Ovary (tissue), 9 donors: ENCODE data around the gene SERTAD4. TPM values are rescaled to one million over a fixed set of nuclear protein-coding genes. Genes with fewer than 3 reads are reported as not detected.
"Not testable (repeated sequence)": the region's sequence is repeated elsewhere in the genome, so short reads cannot be mapped to it uniquely, and the experiment has no call there.

ENCODE experiments used
- DNase-seq, 5 donors: peaks; one replicate each; pipeline ENCODE4 v3.0.0-alpha.2; 2019 to 2020
- H3K27ac ChIP-seq, 2 donors: fragments of 200-600 bp; one replicate each; pipeline versions ENCODE4 v1.5.1 to v1.8.0; 2019 to 2022
- H3K27me3 ChIP-seq: fragments of 200-600 bp; one replicate; pipeline ENCODE4 v1.8.0; 2022
- H3K36me3 ChIP-seq: fragments of 200-600 bp; sonication (generic); one replicate; pipeline ENCODE4 v1.5.1; 2019
- H3K4me1 ChIP-seq: one replicate; pipeline ENCODE4 v1.8.1; 2013; ENCODE audit warnings: mild to moderate bottlenecking, moderate library complexity; ENCODE audit not compliant: insufficient read depth
- H3K4me3 ChIP-seq: fragments of 200-600 bp; sonication (generic); one replicate; pipeline ENCODE4 v1.5.1; 2017
- H3K9me3 ChIP-seq, 2 donors: fragments of 200-600 bp in 1 of 2; sonication (generic) in 1 of 2; one replicate each; pipeline versions ENCODE4 v1.5.1 to v1.8.1; 2013 to 2019; ENCODE audit warnings: mild to moderate bottlenecking in 1 of 2, moderate library complexity in 1 of 2
- CTCF ChIP-seq, 3 donors: fragments of 450-650 bp in 2 of 3; fragments of 200-600 bp in 1 of 3; IDR thresholded peaks; one replicate each; pipeline versions ENCODE4 v1.5.1 to v1.8.0; 2016 to 2022; ENCODE audit warnings: antibody characterized with exemption in 3 of 3, mild to moderate bottlenecking in 1 of 3
- EP300 ChIP-seq: sonication (generic); formaldehyde crosslinking; IDR thresholded peaks from one replicate; pipeline ENCODE4 v1.6.1; 2017; ENCODE audit warnings: antibody characterized with exemption
- POLR2A ChIP-seq: fragments of 450-650 bp; IDR thresholded peaks from one replicate; pipeline ENCODE4 v1.6.1; 2017; ENCODE audit warnings: antibody characterized with exemption, mild to moderate bottlenecking, moderate library complexity
- WGBS, 3 donors: extraction: QIAGEN DNeasy Blood & Tissue Kit in 1 of 3; methylation state at CpG; one replicate each; pipeline versions ENCODE4 v1.1.5 to v1.1.7; 2013 to 2017; 5-methylcytosine and 5-hydroxymethylcytosine counted together
- intact Hi-C, 4 donors: fragments of 100-400 bp; cut with DNase I; formaldehyde crosslinking; loops; one replicate each; pipeline versions ENCODE4 v1.11.0 to v1.15.1; 2022 to 2023
- polyA plus RNA-seq, 2 donors: library from polyadenylated mRNA; stranded (reverse); fragments of 200-250 nt in 1 of 2; fragments of 350-450 nt in 1 of 2; fragmentation: Illumina TruSeq in 1 of 2; extraction: RNeasy Lipid Tissue Mini Kit (QIAGEN cat#74804) in 1 of 2; gene quantifications; one replicate each; pipeline ENCODE4 v1.2.3, GENCODE V29; 2013 to 2014
- total RNA-seq, 7 donors: library from RNA; depleted of rRNA in 2 of 7; stranded (reverse); fragments of >200 nt in 2 of 7; fragmentation: NEBNext Ultra II Directional in 3 of 7; extraction: Animal tissue kit (Norgen Biotek cat#: 25700) in 3 of 7; gene quantifications; one replicate each; pipeline versions ENCODE4 v1.1.0 to v1.2.4, GENCODE V29; 2016 to 2023
- donor health status: DM: no; HTN: no; CAD: no; lungs with moderate emphysema.
- donor health status: DM: no; HTN: no; CAD: no.
- donor health status: Bipolar disorder and iron deficiency.
- donor health status: DM: yes; HTN: yes; CAD: no.
- donor health status: DM: no; HTN: no; CAD: no.
- donor health status: DM: yes; HTN: yes; CAD: no.

Gene SERTAD4
- total and polyA plus RNA-seq, 9 donors, result 1.8 to 6.5 (median 2.1) TPM

GRCh38 chr1:210263963-210264362 is 31.4 kb downstream of the SERTAD4 start:
- H3K4me1 ChIP-seq, result peaks cover 3% of the 10 kb centered on the region
- H3K9me3 ChIP-seq, result no peaks in the 10 kb centered on the region
- intact Hi-C loops, result no loop called here
- no peak for DNase-seq
- H3K27ac ChIP-seq, result no peak overlapping the region
- no peak for TF ChIP-seq EP300
- TF ChIP-seq CTCF (IDR thresholded peaks at IDR 0.05), result no peak
- no peak for TF ChIP-seq POLR2A
- H3K36me3 ChIP-seq, result no peaks in the 10 kb centered on the region
- no peak overlapping the region for H3K4me3 ChIP-seq
- no peaks in the 10 kb centered on the region for H3K27me3 ChIP-seq

GRCh38 chr1:210264496-210265380 is 32.1 kb downstream of the SERTAD4 start:
- 79 to 81% (median 80%) methylated on average over 9 of the region's 9 CpGs for WGBS, 3 donors
- H3K27me3 ChIP-seq, result no peaks in the 10 kb centered on the region
- H3K4me1 ChIP-seq, result peaks cover 3% of the 10 kb centered on the region
- H3K4me3 ChIP-seq, result no peak overlapping the region
- no peaks in the 10 kb centered on the region for H3K9me3 ChIP-seq
- intact Hi-C loops, result no loop called here
- TF ChIP-seq POLR2A (no peak), EP300 (no peak), CTCF (IDR thresholded peaks at IDR 0.05) (no peak)
- DNase-seq, result no peak
- no peak overlapping the region for H3K27ac ChIP-seq
- no peaks in the 10 kb centered on the region for H3K36me3 ChIP-seq

- H3K27ac ChIP-seq, intact Hi-C loops, H3K36me3 ChIP-seq, H3K4me3 ChIP-seq, H3K9me3 ChIP-seq, DNase-seq, H3K4me1 ChIP-seq, H3K27me3 ChIP-seq: not testable (repeated sequence)
- 31 to 38% (median 35%) methylated on average over 4 of the region's 4 CpGs for WGBS, 3 donors
These were observed 32.9 kb downstream of the SERTAD4 start for GRCh38 chr1:210265392-210265955.

GRCh38 chr1:210269981-210270380 is 37.4 kb downstream of the SERTAD4 start:
- whole genome bisulfite sequencing, 3 donors, result 83 to 86% (median 85%) methylated on average over 4 of the region's 4 CpGs
- no peak overlapping the region for H3K4me3 ChIP-seq

More at GRCh38 chr1:210269981-210270380, 37.4 kb downstream of the SERTAD4 start:
- Histone ChIP-seq H3K36me3 (no peaks in the 10 kb centered on the region), H3K9me3 (no peaks in the 10 kb centered on the region), H3K27ac (no peak overlapping the region), H3K4me1 (no peaks in the 10 kb centered on the region), H3K27me3 (no peaks in the 10 kb centered on the region)
- no peak for DNase-seq
- intact Hi-C loops, result no loop called here
- TF ChIP-seq EP300 (no peak), CTCF (IDR thresholded peaks at IDR 0.05) (no peak), POLR2A (no peak)
